ENCODE results near the gene RYR1.
"Not testable (repeated sequence)": the region's sequence is repeated elsewhere in the genome, so short reads cannot be mapped to it uniquely, and the experiment has no call there.

The RYR1 gene

GRCh38 chr19:38400361-38400760 lies 33.1 kb upstream of the RYR1 start:
- no peak for DNase-seq

- no peak for DNase-seq
These were observed 32.3 kb upstream of the RYR1 start for GRCh38 chr19:38401148-38401547.

- no peak for DNase-seq
These were observed 30.9 kb upstream of the RYR1 start for GRCh38 chr19:38402623-38402966.

GRCh38 chr19:38402967-38403674 lies 30.4 kb upstream of the RYR1 start, which contains the start of gene FAM98C:
Gene FAM98C, plus strand, starts transcription at chr19:38403093. Its CDS starts 61 bp downstream, at chr19:38403154.
- DNase-seq: peak; percentile 98

DNA sequence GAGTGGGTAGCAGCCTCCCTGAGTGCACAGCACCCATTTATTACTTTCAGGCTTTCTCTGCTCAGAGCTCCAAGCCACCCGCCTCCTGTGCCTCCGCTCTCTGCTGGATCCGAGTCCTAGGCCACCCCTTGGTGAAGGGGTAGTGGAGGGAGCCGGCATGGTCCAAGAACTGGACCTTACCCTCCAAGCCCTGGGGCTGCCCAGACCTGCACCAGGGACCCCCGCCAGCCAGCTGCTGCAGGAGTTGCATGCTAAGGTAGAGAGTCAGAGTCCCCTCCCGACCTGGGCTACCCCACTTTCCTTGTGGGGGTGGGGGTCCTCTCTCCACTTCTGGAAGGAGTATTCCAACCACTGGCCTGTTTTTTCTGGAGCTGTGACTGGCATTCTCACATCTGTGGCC lies 28.6 kb upstream of the RYR1 start:
- no peak for DNase-seq

DNA sequence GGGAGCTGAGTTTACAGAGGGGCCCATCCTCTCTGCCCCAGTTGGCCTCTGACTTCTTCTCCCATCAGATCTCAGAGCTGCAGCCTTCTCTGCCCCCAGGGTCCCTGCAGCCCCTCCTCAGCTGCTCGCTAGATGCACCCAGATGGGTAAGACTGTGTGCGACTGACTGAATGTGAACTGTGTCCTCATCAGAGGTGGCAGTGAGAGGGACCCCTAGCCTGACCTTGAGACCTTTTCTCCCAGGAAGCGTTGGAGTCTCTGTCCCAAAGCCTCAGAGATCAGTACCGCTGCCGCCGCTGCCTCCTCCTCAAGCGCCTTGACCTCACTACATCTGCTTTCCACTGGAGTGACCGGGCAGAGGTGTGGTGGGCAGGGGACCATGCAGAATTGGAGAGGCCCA lies 28.2 kb upstream of the RYR1 start:
- no peak for DNase-seq

DNA sequence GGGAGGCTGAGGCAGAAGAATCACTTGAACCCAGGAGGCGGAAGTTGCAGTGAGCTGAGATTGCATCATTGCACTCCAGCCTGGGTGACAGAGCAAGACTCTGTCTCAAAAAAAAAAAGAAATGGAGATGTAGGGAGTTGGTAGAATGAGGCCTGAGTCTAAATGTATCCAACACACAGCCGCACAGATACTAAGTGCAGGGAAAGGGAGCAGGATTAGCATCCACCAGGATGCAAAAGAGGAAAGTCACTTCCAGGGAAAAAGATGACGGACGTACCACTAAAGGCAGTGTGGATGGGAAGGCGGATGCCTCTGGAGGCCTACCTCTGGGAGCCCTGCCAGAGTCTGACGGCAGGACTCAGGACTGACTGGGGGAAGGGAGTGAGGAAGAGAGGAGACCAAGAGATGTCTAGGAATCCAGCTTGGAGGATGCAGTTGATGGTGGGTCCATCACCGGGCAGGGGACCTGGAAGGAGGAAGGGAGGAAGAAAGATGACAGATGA lies 23.8 kb upstream of the RYR1 start:
- no peak for DNase-seq

GRCh38 chr19:38410407-38410806 lies 23.1 kb upstream of the RYR1 start:
- not testable (repeated sequence) for DNase-seq

DNA sequence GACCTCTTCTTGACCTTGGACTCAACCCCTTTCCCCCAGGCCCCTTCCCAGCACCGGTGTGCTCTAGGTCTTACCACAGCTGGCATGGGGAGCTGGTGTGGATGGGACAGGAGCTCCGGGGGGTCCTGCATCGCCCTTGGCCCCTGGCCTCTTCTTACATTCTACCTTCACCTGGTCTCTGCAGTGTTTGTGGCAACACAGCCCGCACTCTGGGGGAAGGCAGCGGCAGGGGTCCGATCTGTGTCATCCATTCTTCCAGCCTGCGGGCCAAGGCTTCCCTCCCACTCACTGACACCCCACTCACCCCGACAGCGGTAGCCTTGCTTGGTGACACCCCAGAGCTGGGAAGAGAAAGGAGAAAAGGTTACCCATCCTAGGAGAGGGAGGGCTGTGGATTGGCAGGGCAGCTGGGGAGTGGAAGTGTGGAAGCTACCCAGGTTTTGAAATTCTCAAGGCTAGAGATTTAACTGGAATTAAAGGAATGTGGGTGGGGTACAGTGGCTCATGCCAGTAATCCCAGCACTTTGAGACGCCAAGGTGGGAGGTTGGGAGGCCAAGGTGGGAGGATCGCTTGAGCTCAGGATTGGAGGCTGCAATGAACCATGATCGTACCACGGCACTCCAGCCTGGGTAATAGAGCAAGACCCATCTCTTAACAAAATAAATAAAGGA lies 22.3 kb upstream of the RYR1 start:
- no peak for DNase-seq

DNA sequence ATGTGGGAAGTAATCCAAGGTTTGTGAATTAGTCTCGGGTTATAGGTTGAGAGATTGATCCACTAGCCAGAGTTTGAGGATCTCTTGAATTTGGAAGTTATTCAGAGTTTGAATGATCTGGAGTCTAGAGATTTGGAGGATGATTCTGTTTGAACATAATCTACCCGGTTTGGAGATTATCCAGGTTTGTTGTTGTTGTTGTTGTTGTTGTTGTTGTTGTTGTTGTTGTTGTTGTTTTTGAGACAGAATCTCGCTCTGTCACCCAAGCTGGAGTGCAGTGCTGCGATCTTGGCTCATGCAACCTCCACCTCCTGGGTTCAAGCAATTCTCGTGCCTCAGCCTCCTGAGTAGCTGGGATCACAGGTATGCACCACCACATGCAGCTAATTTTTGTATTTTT lies 21.6 kb upstream of the RYR1 start:
- not testable (repeated sequence) for DNase-seq

GRCh38 chr19:38412491-38412890 lies 21.0 kb upstream of the RYR1 start:
- DNase-seq: no peak

GRCh38 chr19:38412961-38413360 lies 20.5 kb upstream of the RYR1 start:
- DNase-seq: no peak

GRCh38 chr19:38413416-38413815 lies 20.1 kb upstream of the RYR1 start:
- no peak for DNase-seq

- DNase-seq: no peak
These were observed 16.3 kb upstream of the RYR1 start for GRCh38 chr19:38417146-38417543.

- DNase-seq: peak; percentile 77
These were observed 15.7 kb upstream of the RYR1 start for GRCh38 chr19:38417544-38418506.

- DNase-seq: no peak
These were observed 12.6 kb upstream of the RYR1 start for GRCh38 chr19:38420935-38421334.

GRCh38 chr19:38421856-38422255 lies 11.6 kb upstream of the RYR1 start:
- DNase-seq: no peak

- DNase-seq: no peak
These were observed 11.1 kb upstream of the RYR1 start for GRCh38 chr19:38422438-38422837.

DNA sequence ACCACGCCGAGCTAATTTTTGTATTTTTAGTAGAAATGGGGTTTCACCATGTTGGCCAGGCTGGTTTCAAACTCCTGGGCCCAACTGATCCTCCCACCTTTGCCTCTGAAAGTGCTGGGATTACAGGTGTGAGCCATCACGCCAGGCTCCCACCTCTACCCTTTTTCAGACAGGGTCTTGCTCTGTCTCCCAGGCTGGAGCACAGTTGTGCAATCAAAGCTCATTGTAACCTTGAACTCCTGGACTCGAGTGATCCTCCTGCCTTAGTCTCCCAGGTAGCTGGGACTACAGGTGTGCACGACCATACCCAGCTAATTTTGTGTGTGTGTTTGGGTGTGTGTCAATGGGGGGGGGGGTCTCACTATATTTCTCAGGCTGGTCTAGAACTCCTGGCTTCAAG lies 9.2 kb upstream of the RYR1 start:
- no peak for DNase-seq

- no peak for DNase-seq
These were observed 8.2 kb upstream of the RYR1 start for GRCh38 chr19:38425222-38425809.

GRCh38 chr19:38425810-38426466 lies 7.6 kb upstream of the RYR1 start, which contains the start of gene RASGRP4:
Gene RASGRP4, minus strand, starts transcription at chr19:38426219. Its CDS starts 128 bp downstream, at chr19:38426091.
- peak; percentile 57 for DNase-seq

- DNase-seq: peak; percentile 13
These were observed 6.3 kb upstream of the RYR1 start for GRCh38 chr19:38427035-38427677.
